Sigmoid colon (tissue), 4 donors: ENCODE measurements around the gene SARNP.

Source experiments
- EP300 ChIP-seq, 4 donors: sonication (generic); formaldehyde crosslinking; IDR thresholded peaks; one replicate each; pipeline ENCODE4 v1.6.1; 2017; ENCODE audit warnings: antibody characterized with exemption in 4 of 4
- POLR2A ChIP-seq, 2 donors: fragments of 450-650 bp; IDR thresholded peaks; one replicate each; pipeline ENCODE4 v1.6.1; 2016; ENCODE audit warnings: antibody characterized with exemption in 2 of 2, mild to moderate bottlenecking in 2 of 2, moderate library complexity in 2 of 2
- TF ChIP-seq, protein P1 (sequence below), 4 experiments: fragments of 450-650 bp in 3 of 4; fragments of 200-600 bp in 1 of 4; IDR thresholded peaks; one replicate each; pipeline ENCODE4 v1.5.1; 2016 to 2019; ENCODE audit warnings: antibody characterized with exemption in 4 of 4, mild to moderate bottlenecking in 3 of 4, moderate library complexity in 2 of 4

GRCh38 chr12:55715833-55716581 is 101.5 kb downstream of the SARNP start, which contains the start of gene BLOC1S1:
- TF ChIP-seq, protein P1, sequence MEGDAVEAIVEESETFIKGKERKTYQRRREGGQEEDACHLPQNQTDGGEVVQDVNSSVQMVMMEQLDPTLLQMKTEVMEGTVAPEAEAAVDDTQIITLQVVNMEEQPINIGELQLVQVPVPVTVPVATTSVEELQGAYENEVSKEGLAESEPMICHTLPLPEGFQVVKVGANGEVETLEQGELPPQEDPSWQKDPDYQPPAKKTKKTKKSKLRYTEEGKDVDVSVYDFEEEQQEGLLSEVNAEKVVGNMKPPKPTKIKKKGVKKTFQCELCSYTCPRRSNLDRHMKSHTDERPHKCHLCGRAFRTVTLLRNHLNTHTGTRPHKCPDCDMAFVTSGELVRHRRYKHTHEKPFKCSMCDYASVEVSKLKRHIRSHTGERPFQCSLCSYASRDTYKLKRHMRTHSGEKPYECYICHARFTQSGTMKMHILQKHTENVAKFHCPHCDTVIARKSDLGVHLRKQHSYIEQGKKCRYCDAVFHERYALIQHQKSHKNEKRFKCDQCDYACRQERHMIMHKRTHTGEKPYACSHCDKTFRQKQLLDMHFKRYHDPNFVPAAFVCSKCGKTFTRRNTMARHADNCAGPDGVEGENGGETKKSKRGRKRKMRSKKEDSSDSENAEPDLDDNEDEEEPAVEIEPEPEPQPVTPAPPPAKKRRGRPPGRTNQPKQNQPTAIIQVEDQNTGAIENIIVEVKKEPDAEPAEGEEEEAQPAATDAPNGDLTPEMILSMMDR (IDR thresholded peaks at IDR 0.05) = peak in 1 of 4 experiments; percentile 13
- TF ChIP-seq POLR2A (IDR thresholded peaks at IDR 0.05) = peak; percentile 42 to 54
- peak in 2 of 4 donors; percentile 78 to 86 for TF ChIP-seq EP300 (IDR thresholded peaks at IDR 0.05)
